Measurements from ENCODE around the gene PPP1R11.

DNA sequence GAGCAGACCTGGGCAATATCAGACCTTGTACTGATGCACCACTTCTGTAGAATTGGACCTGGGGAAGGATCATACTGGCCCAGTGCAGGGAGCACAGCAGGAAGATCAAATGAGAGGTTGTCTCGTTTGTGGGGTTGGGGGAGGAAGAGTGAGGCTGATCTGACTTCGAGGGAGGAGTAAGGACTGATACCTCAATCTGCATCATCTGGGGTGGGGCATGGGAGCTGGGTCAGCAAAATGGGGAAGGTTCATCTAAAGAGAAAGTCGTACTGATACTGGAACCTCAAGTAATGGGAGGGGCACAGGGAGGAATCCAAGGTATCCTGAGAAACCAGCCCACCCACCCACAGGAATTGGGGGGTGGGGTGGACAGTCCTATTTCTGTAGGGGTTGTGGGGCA is 4.9 kb downstream of the PPP1R11 start:
- TF ChIP-seq POLR2A (IDR thresholded peaks at IDR 0.05; ENCODE audit: insufficient read depth in 1 of 2, low read depth in 2 of 2, low read length in 2 of 2) (no peak), MAFK (conservative IDR thresholded peaks at IDR 0.05 in 1 of 2, IDR thresholded peaks at IDR 0.05 in 1 of 2; ENCODE audit: low read length in 2 of 2) (no peak), POLR2AphosphoS5 (IDR thresholded peaks at IDR 0.05; ENCODE audit: low read depth, low read length) (no peak)
- TF ChIP-seq, protein P1, sequence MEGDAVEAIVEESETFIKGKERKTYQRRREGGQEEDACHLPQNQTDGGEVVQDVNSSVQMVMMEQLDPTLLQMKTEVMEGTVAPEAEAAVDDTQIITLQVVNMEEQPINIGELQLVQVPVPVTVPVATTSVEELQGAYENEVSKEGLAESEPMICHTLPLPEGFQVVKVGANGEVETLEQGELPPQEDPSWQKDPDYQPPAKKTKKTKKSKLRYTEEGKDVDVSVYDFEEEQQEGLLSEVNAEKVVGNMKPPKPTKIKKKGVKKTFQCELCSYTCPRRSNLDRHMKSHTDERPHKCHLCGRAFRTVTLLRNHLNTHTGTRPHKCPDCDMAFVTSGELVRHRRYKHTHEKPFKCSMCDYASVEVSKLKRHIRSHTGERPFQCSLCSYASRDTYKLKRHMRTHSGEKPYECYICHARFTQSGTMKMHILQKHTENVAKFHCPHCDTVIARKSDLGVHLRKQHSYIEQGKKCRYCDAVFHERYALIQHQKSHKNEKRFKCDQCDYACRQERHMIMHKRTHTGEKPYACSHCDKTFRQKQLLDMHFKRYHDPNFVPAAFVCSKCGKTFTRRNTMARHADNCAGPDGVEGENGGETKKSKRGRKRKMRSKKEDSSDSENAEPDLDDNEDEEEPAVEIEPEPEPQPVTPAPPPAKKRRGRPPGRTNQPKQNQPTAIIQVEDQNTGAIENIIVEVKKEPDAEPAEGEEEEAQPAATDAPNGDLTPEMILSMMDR (CRISPR knock-in tag; IDR thresholded peaks at IDR 0.05): no peak
- TF ChIP-seq, protein P2, sequence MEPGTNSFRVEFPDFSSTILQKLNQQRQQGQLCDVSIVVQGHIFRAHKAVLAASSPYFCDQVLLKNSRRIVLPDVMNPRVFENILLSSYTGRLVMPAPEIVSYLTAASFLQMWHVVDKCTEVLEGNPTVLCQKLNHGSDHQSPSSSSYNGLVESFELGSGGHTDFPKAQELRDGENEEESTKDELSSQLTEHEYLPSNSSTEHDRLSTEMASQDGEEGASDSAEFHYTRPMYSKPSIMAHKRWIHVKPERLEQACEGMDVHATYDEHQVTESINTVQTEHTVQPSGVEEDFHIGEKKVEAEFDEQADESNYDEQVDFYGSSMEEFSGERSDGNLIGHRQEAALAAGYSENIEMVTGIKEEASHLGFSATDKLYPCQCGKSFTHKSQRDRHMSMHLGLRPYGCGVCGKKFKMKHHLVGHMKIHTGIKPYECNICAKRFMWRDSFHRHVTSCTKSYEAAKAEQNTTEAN (CRISPR knock-in tag; conservative IDR thresholded peaks at IDR 0.05): no peak
